T-helper 2 cell treated with Interferon-gamma antibody and Interleukin-4, amounts not matched to agents 5 μg/mL and 100 μg/mL, for 36 hours (primary cell): ENCODE data around the gene BAZ2A.
"Not testable (repeated sequence)": the region's sequence is repeated elsewhere in the genome, so short reads cannot be mapped to it uniquely, and the experiment has no call there.

Experiments
- DNase-seq: peaks from one replicate; pipeline ENCODE4 v3.0.0; 2021; ENCODE audit warnings: low spot score
- H3K27ac Mint-ChIP-seq: one replicate; pipeline ENCODE4 v1.8.0; 2021; ENCODE audit warnings: mild to moderate bottlenecking, mixed read lengths
- H3K27me3 Mint-ChIP-seq: one replicate; pipeline ENCODE4 v1.8.0; 2021; ENCODE audit warnings: low read depth, mixed read lengths
- H3K36me3 Mint-ChIP-seq: one replicate; pipeline ENCODE4 v1.8.0; 2021; ENCODE audit warnings: low read depth, mixed read lengths
- H3K4me1 Mint-ChIP-seq: one replicate; pipeline ENCODE4 v1.8.0; 2021; ENCODE audit warnings: low read depth, mixed read lengths
- H3K4me3 Mint-ChIP-seq: one replicate; pipeline ENCODE4 v1.8.0; 2022; ENCODE audit warnings: mild to moderate bottlenecking, moderate library complexity, mixed read lengths
- H3K9me3 Mint-ChIP-seq: one replicate; pipeline ENCODE4 v1.8.0; 2021; ENCODE audit warnings: mixed read lengths

Gene BAZ2A

DNA sequence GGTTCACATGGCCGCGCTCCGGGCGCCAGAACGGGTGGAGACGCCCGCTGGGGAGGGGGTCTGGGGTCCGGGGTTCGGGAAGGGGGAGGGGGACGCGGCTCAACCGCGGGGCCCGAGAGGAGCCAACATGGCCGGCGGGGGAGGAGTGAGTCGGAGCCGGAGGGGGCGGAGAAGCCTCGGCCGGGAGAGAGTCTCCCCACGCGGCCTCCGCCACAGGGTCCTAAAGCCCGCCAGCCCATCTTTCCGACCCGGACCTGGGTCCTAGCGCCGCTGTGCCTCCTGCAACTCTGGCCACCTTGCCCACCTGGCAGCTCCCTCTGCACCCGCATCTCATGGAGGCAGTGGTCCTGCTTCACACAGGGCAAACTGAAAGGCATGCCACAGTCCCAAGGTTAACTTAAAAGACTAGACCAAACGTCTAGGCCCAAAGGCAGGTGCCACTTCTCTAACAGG, at the start of gene BAZ2A:
BAZ2A (minus strand) TSS at position 147 of the 453 bp plus-strand sequence. CDS start 12,796 bp downstream, outside the sequence.
- Mint-ChIP-seq H3K27me3 (no peaks in the 10 kb centered on the region), H3K4me1 (peaks cover 59% of the 10 kb centered on the region), H3K9me3 (no peaks in the 10 kb centered on the region), H3K4me3 (peak within 1 kb of the TSS; percentile 98), H3K27ac (peak within 1 kb of the TSS; percentile 91), H3K36me3 (peaks cover 33% of the 10 kb centered on the region)
- DNase-seq: peak; percentile 87

DNA sequence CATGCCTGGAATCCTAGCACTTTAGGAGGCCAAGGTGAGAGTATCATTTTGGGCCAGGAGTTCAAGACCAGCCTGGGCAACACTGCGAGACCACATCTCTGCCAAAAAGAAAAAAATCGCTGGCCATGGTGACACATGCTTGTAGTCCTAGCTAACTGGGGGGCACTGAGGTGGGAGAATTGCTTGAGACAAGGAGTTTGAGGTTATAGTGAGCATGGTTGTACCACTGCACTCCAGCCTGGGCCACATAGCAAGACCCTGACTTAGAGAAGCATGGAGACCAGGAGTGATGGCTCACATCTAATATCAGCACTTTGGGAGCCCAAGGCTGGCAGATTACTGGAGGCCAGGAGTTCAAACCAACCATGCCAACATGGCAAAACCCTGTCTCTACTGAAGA, 48.7 kb upstream of the BAZ2A start:
- no peak overlapping the region for H3K4me3 Mint-ChIP-seq
- peak overlapping the region; percentile 41 for H3K27ac Mint-ChIP-seq
- DNase-seq: no peak
- H3K27me3 Mint-ChIP-seq: no peaks in the 10 kb centered on the region
- H3K4me1 Mint-ChIP-seq: peaks cover 26% of the 10 kb centered on the region
- peaks cover 54% of the 10 kb centered on the region for H3K36me3 Mint-ChIP-seq
- no peaks in the 10 kb centered on the region for H3K9me3 Mint-ChIP-seq

DNA sequence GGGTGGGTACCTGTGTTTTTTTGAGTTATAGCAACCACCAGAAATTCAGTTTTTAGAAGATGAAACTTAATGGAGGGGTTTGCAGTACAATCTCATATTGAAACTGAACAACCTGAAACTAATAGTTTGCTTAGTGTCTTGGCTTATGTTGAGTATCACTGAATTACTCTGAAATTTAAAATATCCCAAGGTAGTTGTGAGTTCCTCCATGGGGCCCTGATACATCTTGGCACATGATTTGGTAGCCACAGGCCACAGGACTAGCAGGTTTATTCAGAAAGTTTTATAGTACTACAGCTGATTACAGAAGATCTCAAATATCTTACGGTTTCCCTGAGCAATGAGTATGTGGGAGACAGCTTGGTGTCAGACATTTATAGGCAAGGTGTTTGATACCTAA, 47.6 kb upstream of the BAZ2A start:
- Mint-ChIP-seq H3K27me3 (no peaks in the 10 kb centered on the region), H3K9me3 (no peaks in the 10 kb centered on the region), H3K27ac (no peak overlapping the region), H3K36me3 (peaks cover 55% of the 10 kb centered on the region), H3K4me1 (peaks cover 28% of the 10 kb centered on the region), H3K4me3 (no peak overlapping the region)
- no peak for DNase-seq

DNA sequence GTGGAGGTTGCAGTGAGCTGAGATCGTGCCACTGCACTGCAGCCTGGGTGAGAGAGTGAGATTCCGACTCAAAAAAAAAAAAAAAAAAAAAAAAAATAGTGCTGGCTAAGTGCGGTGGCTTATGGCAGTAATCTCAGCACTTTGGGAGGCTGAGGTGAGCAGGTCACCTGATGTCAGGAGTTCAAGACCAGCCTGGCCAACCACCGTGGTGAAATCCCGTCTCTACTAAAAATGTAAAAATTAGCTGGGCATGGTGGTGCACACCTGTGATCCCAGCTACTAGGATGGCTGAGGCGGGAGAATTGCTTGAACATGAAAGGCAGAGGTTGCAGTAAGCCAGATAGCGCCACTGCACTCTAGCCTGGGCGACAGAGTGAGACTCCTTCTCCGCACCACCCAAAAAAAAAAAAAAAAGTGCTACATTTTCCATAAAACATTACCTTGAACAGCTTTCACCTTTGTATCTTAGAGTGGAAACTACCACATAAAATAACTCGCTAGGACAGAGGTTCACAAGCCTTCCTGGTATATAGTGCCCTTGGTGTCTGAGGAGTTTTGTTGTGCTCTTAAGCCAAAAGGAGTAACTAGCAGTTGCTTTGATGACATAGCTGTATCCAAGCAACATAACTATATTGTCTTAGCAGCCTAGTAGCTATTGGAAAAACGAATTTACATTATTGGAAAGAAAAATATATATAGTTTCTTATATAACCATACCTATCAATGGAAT, 46.9 kb upstream of the BAZ2A start:
- Mint-ChIP-seq H3K4me3 (no peak overlapping the region), H3K27me3 (no peaks in the 10 kb centered on the region), H3K36me3 (peaks cover 55% of the 10 kb centered on the region), H3K27ac (no peak overlapping the region), H3K9me3 (no peaks in the 10 kb centered on the region), H3K4me1 (peaks cover 29% of the 10 kb centered on the region)
- DNase-seq: no peak

DNA sequence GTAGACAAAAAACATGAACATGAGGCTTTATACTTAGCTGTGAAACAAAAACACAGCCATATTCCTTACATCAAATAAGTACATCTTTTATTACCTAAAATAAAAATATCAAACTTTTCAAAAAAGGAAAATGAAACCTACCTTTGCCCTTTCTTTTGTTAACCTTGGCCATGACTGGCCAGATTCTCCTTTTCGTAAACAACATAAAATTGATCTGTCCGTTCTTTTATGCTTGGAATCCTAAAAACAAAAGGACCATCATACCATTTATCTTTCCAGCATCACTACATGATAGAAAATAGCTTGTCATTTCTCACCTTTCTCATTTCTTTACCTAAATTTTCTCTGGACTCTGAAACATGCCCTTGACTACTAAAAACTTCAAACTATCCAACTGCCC, 41.5 kb upstream of the BAZ2A start:
- no peak for DNase-seq
- H3K4me1 Mint-ChIP-seq: peaks cover 21% of the 10 kb centered on the region
- peaks cover 57% of the 10 kb centered on the region for H3K36me3 Mint-ChIP-seq
- H3K9me3 Mint-ChIP-seq: no peaks in the 10 kb centered on the region
- H3K4me3 Mint-ChIP-seq: no peak overlapping the region
- H3K27me3 Mint-ChIP-seq: no peaks in the 10 kb centered on the region
- no peak overlapping the region for H3K27ac Mint-ChIP-seq

DNA sequence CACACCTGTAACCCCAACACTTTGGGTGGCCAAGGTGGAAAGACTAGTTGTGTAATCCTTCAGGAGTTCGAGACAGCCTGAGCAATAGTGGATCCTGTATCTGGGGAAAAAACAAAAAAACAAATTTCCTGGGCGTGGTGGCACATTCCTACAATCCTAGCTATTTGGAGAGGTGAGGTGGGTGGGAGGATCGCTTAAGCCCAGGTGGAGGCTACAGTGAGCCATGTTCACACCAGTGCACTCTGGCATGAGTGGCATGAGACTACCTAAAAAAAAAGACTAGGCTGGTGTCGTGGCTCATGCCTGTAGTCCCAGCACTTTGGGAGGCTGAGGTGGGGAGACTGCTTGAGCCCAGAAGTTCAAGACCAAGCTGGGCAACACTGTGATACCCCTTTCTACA, 40.7 kb upstream of the BAZ2A start:
- H3K27me3 Mint-ChIP-seq: no peaks in the 10 kb centered on the region
- H3K4me3 Mint-ChIP-seq: no peak overlapping the region
- peaks cover 63% of the 10 kb centered on the region for H3K36me3 Mint-ChIP-seq
- no peaks in the 10 kb centered on the region for H3K9me3 Mint-ChIP-seq
- peaks cover 19% of the 10 kb centered on the region for H3K4me1 Mint-ChIP-seq
- DNase-seq: no peak
- H3K27ac Mint-ChIP-seq: no peak overlapping the region

DNA sequence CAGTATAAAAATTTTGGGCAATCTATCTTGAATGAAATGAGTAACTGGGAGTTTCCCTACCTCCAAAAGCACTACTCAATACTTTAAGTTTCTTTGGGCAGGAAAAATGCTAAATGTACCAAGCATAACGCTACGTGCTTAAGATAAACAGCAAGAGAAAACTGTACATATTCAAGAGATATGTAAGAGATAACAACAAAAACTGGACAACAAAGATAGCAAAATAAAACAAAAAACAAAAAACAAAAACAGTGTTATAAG, 38.0 kb upstream of the BAZ2A start:
- no peak overlapping the region for H3K27ac Mint-ChIP-seq

DNA sequence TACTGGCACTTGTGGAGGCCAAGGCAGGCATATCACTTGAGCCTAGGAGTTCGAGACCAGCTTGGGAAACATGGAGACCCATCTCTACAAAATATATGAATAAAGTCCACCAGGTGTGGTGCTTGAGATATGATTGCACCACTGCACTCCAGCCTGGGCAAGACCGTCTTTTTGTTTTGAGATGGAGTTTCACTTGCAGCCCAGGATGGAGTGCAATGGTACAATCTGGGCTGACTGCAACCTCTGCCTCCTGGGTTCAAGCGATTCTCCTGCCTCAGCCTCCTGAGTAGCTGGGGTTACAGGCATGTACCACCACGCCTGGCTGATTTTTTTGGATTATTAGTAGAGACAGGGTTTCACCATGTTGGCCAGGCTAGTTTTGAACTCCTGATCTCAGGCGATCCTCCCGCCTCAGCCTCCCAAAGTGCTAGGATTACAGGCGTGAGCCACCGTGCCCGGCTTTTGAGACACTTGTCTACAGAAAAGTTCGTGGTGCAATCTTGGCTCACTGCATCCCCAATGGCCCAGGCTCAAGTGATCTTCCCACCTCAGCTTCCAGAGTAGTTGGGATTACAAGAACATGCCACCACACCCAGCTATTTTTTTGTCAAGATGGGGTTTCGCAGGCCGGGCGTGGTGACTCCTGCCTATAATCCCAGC, 32.0 kb upstream of the BAZ2A start:
- Mint-ChIP-seq H3K27me3 (no peaks in the 10 kb centered on the region), H3K36me3 (peaks cover 44% of the 10 kb centered on the region), H3K4me3 (no peak overlapping the region), H3K9me3 (no peaks in the 10 kb centered on the region), H3K27ac (peak overlapping the region; percentile 26), H3K4me1 (peaks cover 7% of the 10 kb centered on the region)
- no peak for DNase-seq

More for the DNA sequence above, 38.0 kb upstream of the BAZ2A start:
- no peak overlapping the region for H3K4me3 Mint-ChIP-seq
- no peaks in the 10 kb centered on the region for H3K27me3 Mint-ChIP-seq
- no peaks in the 10 kb centered on the region for H3K9me3 Mint-ChIP-seq
- DNase-seq: no peak
- peaks cover 73% of the 10 kb centered on the region for H3K36me3 Mint-ChIP-seq
- H3K4me1 Mint-ChIP-seq: peaks cover 20% of the 10 kb centered on the region

DNA sequence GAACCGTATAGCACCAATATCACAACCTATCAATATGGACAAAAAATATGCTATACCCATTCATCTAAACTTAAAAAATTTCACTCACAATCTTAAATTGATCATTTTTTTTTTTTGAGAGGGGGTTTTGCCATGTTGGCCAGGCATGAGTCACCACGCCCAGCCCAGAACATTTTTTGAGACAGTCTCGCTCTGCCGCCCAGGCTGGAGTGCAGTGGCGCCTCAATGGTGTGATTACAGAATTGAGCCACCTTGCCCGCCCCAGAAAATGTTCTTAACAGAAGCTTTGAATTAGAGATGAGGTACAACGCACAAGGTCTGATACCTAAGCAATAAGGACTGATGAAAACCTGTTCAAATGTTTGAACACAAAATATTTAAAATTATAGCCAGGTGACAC, 31.4 kb upstream of the BAZ2A start:
- Mint-ChIP-seq H3K4me1 (peaks cover 7% of the 10 kb centered on the region), H3K4me3 (no peak overlapping the region), H3K9me3 (no peaks in the 10 kb centered on the region), H3K27ac (no peak overlapping the region), H3K27me3 (no peaks in the 10 kb centered on the region), H3K36me3 (peaks cover 43% of the 10 kb centered on the region)
- DNase-seq: no peak

DNA sequence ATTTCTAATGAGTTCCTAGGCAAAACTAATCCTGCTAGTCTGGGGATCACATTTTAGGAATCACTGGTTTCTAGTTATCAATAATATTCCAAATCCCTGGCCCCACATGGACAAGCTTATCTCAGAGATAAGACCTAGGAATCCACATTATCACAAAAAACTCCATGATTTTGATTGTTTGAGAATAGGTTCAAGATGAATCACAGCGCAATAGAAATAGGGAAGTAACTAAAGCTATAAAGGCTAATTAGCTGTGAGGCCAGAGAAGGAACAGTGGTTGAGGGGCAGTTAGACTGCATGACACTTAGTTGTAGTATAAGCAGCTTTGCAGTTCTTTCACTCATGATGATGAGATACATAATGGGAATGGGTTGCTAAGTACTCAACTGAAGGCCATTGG, 28.8 kb upstream of the BAZ2A start:
- Mint-ChIP-seq H3K27ac (no peak overlapping the region), H3K9me3 (peaks cover 8% of the 10 kb centered on the region), H3K4me3 (no peak overlapping the region), H3K4me1 (peaks cover 5% of the 10 kb centered on the region), H3K27me3 (no peaks in the 10 kb centered on the region), H3K36me3 (peaks cover 28% of the 10 kb centered on the region)
- no peak for DNase-seq

DNA sequence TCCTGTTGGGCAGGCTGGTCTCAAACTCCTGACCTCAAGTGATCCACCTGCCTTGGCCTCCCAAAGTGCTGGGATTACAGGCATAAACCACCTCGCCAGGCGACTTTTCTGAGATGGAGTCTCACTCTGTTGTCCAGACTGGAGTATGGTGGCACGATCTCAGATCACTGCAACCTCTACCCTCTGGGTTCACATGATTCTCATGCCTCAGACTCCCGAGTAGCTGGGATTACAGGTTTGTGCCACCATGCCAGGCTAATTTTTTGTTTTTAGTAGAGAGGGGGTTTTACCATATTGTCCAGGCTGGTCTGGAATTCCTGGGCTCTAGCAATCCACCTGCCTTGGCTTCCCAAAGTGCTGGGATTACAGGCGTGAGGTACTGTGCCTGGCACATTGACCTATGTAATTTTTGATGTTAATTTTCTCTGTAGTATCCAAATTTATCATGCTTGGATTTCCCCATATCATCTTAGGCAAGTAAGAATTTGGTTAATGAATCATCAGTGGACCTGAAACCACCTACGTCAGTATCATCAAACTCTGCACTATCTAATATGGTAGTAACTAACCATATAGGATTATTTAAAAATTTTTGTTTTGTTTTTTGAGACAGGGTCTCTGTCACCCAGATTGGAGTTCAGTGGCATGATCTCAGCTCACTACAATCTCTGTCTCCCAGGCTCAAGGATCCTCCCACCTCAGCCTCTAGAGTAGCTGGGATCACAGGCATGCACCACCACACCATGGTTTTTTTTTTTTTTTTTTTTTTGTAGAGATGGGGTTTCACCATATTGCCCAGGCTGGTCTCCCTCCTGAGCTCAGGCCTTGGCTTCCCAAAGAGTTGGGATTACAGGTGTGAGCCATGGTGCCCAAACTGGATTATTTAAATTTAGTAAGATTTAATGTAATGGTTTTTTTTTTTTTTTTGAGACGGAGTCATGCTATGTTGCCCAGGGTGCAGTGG, 27.6 kb upstream of the BAZ2A start:
- peaks cover 19% of the 10 kb centered on the region for H3K9me3 Mint-ChIP-seq
- H3K36me3 Mint-ChIP-seq: peaks cover 28% of the 10 kb centered on the region
- peaks cover 2% of the 10 kb centered on the region for H3K4me1 Mint-ChIP-seq
- no peak overlapping the region for H3K4me3 Mint-ChIP-seq
- no peaks in the 10 kb centered on the region for H3K27me3 Mint-ChIP-seq
- DNase-seq: peak; percentile 20
- no peak overlapping the region for H3K27ac Mint-ChIP-seq

DNA sequence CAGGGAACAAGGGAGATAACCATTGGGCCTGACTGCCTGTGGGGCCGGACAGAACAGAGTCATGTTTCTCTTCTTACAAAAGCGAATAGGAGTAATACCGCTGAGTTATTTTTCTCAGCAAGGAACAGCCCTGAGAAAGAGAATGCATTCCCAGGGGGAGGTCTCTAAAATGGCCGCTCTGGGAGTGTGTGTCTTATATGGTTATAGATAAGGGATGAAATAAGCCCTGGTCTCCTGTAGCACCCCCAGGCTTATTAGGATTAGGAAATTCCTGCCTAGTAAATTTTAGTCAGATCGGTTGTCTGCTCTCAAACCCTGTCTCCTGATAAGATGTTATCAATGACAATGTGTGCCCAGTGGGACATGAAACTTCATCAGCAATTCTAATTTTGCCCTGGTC, 23.7 kb upstream of the BAZ2A start:
- H3K9me3 Mint-ChIP-seq: peaks cover 21% of the 10 kb centered on the region
- H3K4me1 Mint-ChIP-seq, H3K4me3 Mint-ChIP-seq, DNase-seq, H3K27ac Mint-ChIP-seq, H3K27me3 Mint-ChIP-seq: not testable (repeated sequence)
- peaks cover 18% of the 10 kb centered on the region for H3K36me3 Mint-ChIP-seq

DNA sequence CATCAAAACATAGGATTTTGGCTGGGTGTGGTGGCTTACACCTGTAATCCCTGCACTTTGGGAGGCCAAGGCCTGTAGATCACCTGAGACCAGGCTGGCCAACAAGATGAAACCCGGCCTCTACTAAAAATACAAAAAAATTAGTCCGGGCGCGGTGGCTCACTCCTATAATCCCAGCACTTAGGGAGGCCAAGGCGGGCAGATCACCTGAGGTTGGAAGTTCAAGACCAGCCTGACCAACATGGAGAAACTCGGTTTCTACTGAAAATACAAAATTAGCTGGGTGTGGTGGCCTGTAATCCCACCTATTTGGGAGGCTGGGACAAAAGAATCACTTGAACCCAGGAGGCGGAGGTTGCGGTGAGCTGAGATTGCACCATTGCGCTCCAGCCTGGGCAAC, 17.9 kb upstream of the BAZ2A start:
- not testable (repeated sequence) for DNase-seq, H3K27me3 Mint-ChIP-seq, H3K4me3 Mint-ChIP-seq, H3K9me3 Mint-ChIP-seq, H3K27ac Mint-ChIP-seq
- Mint-ChIP-seq H3K36me3 (peaks cover 27% of the 10 kb centered on the region), H3K4me1 (peaks cover 19% of the 10 kb centered on the region)
